Suprapubic skin (tissue), 4 donors: ENCODE measurements around the gene PLA2G2F.

ENCODE experiments used
- EP300 ChIP-seq: sonication (generic); formaldehyde crosslinking; IDR thresholded peaks from one replicate; pipeline ENCODE4 v1.6.1; 2017; ENCODE audit warnings: antibody characterized with exemption
- POLR2A ChIP-seq, 2 donors: fragments of 450-650 bp; IDR thresholded peaks; one replicate each; pipeline ENCODE4 v1.6.1; 2017; ENCODE audit warnings: antibody characterized with exemption in 2 of 2, mild to moderate bottlenecking in 2 of 2, moderate library complexity in 2 of 2
- POLR2AphosphoS5 ChIP-seq, 3 donors: sonication (generic); formaldehyde crosslinking; IDR thresholded peaks; one replicate each; pipeline ENCODE4 v1.6.1; 2017; ENCODE audit warnings: antibody characterized with exemption in 3 of 3
- TF ChIP-seq, protein P1 (sequence below), 2 donors: fragments of 200-600 bp in 1 of 2; fragments of 450-650 bp in 1 of 2; sonication (generic) in 1 of 2; IDR thresholded peaks; one replicate each; pipeline ENCODE4 v1.5.1; 2016 to 2019; ENCODE audit warnings: antibody characterized with exemption in 2 of 2, mild to moderate bottlenecking in 1 of 2, moderate library complexity in 1 of 2

DNA sequence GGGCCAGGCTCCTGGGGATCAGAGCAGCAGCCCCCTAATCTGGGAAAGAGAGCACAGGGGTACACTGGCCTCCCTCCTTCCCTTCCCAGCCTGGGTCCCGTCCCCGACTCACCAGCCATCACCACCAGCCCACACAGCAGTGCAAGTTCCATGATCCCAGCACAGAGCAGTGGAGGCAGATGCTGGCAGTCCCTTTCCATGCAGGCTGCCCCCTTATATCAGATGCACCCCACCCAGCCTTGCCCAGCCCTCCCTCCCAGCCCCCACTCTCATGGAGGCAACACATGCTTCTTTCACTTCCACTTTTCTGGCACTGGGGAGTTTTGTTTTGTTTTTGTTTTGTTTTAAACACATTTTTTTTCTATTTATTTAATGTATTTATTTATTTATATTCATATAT, 19.8 kb upstream of the PLA2G2F start, which contains the start of gene PLA2G2D:
- TF ChIP-seq, protein P1, sequence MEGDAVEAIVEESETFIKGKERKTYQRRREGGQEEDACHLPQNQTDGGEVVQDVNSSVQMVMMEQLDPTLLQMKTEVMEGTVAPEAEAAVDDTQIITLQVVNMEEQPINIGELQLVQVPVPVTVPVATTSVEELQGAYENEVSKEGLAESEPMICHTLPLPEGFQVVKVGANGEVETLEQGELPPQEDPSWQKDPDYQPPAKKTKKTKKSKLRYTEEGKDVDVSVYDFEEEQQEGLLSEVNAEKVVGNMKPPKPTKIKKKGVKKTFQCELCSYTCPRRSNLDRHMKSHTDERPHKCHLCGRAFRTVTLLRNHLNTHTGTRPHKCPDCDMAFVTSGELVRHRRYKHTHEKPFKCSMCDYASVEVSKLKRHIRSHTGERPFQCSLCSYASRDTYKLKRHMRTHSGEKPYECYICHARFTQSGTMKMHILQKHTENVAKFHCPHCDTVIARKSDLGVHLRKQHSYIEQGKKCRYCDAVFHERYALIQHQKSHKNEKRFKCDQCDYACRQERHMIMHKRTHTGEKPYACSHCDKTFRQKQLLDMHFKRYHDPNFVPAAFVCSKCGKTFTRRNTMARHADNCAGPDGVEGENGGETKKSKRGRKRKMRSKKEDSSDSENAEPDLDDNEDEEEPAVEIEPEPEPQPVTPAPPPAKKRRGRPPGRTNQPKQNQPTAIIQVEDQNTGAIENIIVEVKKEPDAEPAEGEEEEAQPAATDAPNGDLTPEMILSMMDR (IDR thresholded peaks at IDR 0.05): no peak
- TF ChIP-seq EP300 (no peak), POLR2AphosphoS5 (IDR thresholded peaks at IDR 0.05) (no peak), POLR2A (IDR thresholded peaks at IDR 0.05) (no peak)
